Ovary (tissue), 3 donors: ENCODE data around the gene WFDC1.

Experiments used
- EP300 ChIP-seq: sonication (generic); formaldehyde crosslinking; IDR thresholded peaks from one replicate; pipeline ENCODE4 v1.6.1; 2017; ENCODE audit warnings: antibody characterized with exemption
- POLR2A ChIP-seq: fragments of 450-650 bp; IDR thresholded peaks from one replicate; pipeline ENCODE4 v1.6.1; 2017; ENCODE audit warnings: antibody characterized with exemption, mild to moderate bottlenecking, moderate library complexity
- TF ChIP-seq, protein P1 (sequence below), 3 donors: fragments of 450-650 bp in 2 of 3; fragments of 200-600 bp in 1 of 3; IDR thresholded peaks; one replicate each; pipeline versions ENCODE4 v1.5.1 to v1.8.0; 2016 to 2022; ENCODE audit warnings: antibody characterized with exemption in 3 of 3, mild to moderate bottlenecking in 1 of 3
- donor health status: DM: no; HTN: no; CAD: no.

- TF ChIP-seq EP300 = no peak
- TF ChIP-seq, protein P1, sequence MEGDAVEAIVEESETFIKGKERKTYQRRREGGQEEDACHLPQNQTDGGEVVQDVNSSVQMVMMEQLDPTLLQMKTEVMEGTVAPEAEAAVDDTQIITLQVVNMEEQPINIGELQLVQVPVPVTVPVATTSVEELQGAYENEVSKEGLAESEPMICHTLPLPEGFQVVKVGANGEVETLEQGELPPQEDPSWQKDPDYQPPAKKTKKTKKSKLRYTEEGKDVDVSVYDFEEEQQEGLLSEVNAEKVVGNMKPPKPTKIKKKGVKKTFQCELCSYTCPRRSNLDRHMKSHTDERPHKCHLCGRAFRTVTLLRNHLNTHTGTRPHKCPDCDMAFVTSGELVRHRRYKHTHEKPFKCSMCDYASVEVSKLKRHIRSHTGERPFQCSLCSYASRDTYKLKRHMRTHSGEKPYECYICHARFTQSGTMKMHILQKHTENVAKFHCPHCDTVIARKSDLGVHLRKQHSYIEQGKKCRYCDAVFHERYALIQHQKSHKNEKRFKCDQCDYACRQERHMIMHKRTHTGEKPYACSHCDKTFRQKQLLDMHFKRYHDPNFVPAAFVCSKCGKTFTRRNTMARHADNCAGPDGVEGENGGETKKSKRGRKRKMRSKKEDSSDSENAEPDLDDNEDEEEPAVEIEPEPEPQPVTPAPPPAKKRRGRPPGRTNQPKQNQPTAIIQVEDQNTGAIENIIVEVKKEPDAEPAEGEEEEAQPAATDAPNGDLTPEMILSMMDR (IDR thresholded peaks at IDR 0.05) = no peak
- no peak for TF ChIP-seq POLR2A
Measured at GRCh38 chr16:84358601-84359295, 64.1 kb downstream of the WFDC1 start.
